AG08395 (cell line): ENCODE results near the gene MAPKAPK5.
A peak's percentile ranks its signal among the peaks of the same experiment; 100 is the strongest.
"Not testable (repeated sequence)": the region's sequence is repeated elsewhere in the genome, so short reads cannot be mapped to it uniquely, and the experiment has no call there.

Experiments used
- DNase-seq: peaks from one replicate; pipeline ENCODE4 v3.0.0; 2012; ENCODE audit warnings: mixed read lengths, low spot score

Gene MAPKAPK5

DNA sequence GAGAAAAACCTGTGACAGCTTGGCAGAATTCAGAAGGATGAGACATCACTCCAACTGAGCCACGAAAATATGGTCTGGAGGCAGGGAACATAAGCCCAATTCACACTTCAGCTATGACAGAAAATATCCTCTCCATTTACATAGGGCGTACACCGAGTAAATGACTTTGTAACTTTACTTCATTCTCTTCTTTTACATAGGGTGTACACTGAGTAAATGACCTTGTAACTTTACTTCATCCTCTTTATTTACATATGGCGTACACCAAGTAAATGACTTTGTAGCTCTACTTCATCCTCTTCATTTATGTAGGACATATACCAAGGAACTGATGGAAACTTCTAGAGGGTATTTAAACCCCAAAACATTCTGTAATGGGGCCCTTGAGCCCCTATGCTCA is 14.1 kb upstream of the MAPKAPK5 start:
- DNase-seq = no peak

GRCh38 chr12:111828338-111828979 is 13.6 kb upstream of the MAPKAPK5 start:
- no peak for DNase-seq

GRCh38 chr12:111829635-111830034 is 12.4 kb upstream of the MAPKAPK5 start:
- not testable (repeated sequence) for DNase-seq

DNA sequence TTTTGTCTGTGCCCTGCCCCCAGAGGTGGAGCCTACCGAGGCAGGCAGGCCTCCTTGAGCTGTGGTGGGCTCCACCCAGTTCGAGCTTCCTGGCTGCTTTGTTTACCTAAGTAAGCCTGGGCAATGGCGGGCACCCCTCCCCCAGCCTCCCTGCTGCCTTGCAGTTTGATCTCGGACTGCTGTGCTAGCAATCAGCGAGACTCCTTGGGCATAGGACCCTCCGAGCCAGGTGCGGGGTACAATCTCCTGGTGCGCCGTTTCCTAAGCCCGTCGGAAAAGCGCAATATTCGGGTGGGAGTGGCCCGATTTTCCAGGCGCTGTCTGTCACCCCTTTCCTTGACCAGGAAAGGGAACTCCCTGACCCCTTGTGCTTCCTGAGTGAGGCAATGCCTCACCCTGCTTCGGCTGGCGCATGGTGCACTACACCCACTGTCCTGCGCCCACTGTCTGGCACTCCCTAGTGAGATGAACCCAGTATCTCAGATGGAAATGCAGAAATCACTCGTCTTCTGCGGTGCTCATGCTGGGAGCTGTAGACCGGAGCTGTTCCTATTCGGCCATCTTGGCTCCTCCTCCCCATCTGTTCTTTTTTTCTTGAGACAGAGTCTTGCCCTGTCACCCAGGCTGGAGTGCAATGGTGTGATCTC is 7.2 kb upstream of the MAPKAPK5 start:
- not testable (repeated sequence) for DNase-seq

GRCh38 chr12:111835531-111836181 is 6.4 kb upstream of the MAPKAPK5 start:
- not testable (repeated sequence) for DNase-seq

- DNase-seq = no peak
These were observed 3.7 kb upstream of the MAPKAPK5 start for GRCh38 chr12:111838353-111838752.

GRCh38 chr12:111840807-111841206 is 1.2 kb upstream of the MAPKAPK5 start:
- DNase-seq = no peak

DNA sequence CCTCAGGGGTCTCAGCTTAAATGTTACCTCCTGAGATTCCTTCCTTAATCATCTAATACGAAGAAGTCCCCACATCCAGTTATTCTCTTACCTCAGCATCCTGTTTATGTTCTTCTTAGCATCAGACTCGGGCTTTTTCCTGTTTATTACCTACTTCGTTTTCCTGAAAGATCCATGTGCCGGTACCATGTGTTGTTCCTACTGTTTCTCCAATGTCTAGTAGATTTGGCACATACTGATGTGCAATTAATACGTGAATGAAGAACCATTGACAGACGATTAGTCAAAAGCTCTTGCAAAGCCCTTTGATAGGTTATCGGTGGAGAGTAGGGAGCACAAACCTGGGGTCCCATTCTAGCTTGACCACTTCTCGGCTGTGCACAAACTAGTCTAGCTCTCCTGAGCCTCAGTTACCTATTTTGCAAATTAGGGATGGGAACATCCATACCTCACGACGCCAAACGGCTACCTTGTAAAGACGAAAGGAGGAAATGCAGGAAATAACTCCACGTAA is 735 bp upstream of the MAPKAPK5 start:
- DNase-seq = peak; percentile 21

DNA sequence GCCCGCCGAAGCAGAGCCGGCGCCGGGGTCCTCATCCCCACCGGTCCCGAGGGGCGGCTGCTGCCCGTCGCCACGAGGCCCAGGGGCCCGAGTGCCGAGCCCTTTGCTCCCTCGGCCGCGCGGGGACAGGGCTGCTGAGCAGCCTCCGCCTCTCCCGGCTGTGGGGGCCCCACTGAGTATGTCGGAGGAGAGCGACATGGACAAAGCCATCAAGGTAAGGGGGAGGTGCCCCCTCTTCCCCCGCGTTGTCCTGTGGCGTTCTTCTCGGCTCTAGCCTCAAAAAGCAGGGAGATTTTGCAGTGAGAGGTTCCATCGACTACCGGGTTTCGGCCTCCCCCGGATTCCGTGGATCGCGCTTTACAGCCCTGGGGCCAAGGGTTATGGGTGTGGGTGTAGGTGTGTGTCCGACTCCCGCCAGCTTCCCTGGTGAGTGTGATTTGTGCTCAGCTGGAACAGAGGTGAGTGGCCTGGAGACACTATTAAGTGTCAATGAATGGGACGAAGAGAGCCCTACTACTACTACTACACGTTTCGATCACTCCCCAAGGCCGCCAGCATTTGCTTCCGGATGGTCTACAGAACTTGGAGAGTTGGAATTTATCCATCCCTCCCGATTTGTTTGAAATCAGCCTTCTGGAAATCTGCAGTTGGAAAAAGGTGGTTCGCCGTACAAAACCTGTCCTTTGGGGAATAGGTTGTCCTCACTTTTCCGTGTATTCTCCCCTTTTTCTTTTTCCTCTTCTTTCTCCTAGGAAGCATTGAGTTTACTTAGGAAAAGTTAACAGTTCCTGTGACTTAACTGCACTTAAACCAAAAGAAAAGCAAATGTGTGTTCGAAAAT is 748 bp downstream of the MAPKAPK5 start:
- peak; percentile 10 for DNase-seq

GRCh38 chr12:111846016-111846415 is 4.0 kb downstream of the MAPKAPK5 start:
- no peak for DNase-seq

DNA sequence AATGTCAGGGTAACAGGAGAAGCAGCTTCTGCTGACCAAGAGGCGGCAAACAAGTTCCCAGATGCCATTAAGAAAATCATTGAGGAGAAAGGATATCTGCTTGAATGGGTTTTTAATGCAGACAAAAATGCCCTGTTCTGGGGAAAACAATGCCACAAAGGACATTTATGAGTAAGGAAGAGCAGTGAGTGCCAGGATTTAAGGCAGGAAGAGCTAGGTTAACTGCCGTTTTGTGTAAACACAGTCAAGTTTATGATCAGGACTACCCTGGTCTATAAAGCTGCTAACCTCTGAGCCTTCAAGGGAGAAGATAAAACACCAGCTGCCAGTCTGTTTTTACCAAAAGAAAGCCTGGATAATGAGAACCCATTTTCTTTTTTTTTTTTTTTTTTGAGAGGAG is 8.5 kb downstream of the MAPKAPK5 start:
- no peak for DNase-seq

DNA sequence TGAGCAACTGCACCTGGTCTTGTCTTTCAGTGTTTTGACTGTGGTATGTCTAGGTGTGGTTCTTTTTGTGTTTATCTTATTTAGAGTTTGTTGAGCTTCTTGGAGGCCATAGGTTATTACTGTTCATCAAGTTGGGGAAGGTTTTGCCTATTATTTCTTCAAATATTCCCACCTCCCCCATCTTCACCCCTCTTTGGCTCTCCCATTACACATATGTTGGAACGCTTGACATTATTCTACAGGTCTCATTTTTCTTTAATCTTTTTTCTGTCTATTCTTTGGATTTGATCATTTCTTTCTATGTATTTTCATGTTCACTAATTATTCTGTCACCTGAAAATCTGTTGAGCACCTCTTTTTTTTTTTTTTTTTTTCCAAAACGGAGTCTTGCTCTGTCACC is 16.2 kb downstream of the MAPKAPK5 start:
- DNase-seq = no peak

GRCh38 chr12:111858778-111859177 is 16.8 kb downstream of the MAPKAPK5 start:
- no peak for DNase-seq

- no peak for DNase-seq
These were observed 22.9 kb downstream of the MAPKAPK5 start for GRCh38 chr12:111864913-111865312.

DNA sequence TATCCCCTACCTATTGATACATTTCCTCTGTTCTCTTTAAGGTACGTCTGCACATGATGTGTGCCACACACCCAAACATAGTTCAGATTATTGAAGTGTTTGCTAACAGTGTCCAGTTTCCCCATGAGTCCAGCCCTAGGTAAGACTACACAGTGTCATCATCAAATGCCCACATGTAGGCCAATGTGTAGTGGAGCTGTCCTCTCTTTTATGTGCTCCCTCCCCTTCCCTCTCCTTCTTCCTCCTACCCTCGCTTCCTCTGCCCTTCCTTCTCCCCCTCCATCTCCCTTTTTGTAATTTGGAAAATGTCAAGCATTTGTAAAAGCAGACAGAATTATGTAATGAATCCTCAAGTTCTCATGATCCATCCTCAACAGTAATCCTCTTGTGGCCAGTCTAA is 25.5 kb downstream of the MAPKAPK5 start:
- DNase-seq = no peak

- no peak for DNase-seq
These were observed 26.9 kb downstream of the MAPKAPK5 start for GRCh38 chr12:111868676-111869588.

- DNase-seq = no peak
These were observed 27.6 kb downstream of the MAPKAPK5 start for GRCh38 chr12:111869671-111870070.

GRCh38 chr12:111870216-111870615 is 28.2 kb downstream of the MAPKAPK5 start:
- no peak for DNase-seq

DNA sequence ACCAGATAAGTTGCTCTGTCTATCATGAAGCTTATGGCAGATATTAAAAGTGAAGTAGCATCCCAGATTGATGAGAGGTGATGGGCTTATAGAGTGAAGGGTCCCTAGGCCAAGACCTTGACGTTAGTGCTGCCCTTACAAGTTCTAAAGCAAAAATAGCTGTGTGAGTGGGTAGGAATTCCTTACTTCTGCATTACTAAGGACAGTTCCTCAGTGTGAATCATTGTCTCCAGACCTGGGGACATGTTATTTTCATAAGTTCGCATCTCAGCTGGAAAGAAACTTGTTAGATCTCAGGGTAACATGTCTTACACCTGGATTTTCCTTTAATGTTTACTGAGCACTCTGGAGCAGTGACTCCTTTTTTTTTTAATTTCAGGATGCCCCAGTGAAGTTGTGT is 28.7 kb downstream of the MAPKAPK5 start:
- no peak for DNase-seq

DNA sequence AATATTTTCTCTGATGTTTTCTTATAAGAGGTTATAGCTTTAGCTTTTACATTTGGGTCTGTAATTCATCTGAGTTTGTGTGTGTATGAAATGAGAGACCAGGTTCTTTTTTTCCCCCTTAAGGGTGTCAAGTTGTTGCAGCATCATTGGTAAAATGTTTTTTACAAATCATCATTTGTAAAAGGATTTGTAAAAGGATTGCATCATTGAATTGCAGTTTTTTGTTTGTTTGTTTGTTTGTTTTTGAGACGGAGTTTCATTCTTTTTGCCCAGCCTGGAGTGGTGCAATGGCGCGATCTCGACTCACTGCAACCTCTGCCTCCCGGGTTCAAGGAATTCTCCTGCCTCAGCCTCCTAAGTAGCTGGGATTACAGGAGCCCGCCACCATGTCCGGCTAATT is 31.1 kb downstream of the MAPKAPK5 start:
- DNase-seq = no peak

GRCh38 chr12:111881716-111882115 is 39.7 kb downstream of the MAPKAPK5 start:
- DNase-seq = no peak
